SK-N-MC (cell line): Measurements from ENCODE around the gene CSF2.
"Not testable (repeated sequence)": the region's sequence is repeated elsewhere in the genome, so short reads cannot be mapped to it uniquely, and the experiment has no call there.

Source experiments
- EZH2 ChIP-seq: fragments of 200-600 bp; sonication (generic); IDR thresholded peaks from one replicate; pipeline ENCODE4 v1.6.1; 2017; ENCODE audit warnings: antibody characterized with exemption
- FOXP2 ChIP-seq: optimal IDR thresholded peaks from 2 replicates; pipeline ENCODE3; 2011; ENCODE audit warnings: mild to moderate bottlenecking, moderate library complexity; ENCODE audit not compliant: insufficient read depth; ENCODE audit errors: extremely low read length, control extremely low read depth

DNA sequence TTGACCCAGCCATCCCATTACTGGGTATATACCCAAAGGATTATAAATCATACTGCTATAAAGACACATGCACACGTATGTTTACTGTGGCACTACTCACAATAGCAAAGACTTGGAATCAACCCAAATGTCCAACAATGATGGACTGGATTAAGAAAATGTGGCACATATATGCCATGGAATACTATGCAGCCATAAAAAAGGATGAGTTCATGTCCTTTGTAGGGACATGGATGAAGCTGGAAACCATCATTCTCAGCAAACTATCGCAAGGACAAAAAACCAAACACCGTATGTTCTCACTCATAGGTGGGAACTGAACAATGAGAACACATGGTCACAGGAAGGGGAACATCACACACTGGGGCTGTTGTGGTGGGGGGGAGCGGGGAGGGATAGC, 35.4 kb downstream of the CSF2 start:
- TF ChIP-seq EZH2, FOXP2: not testable (repeated sequence)
